ENCODE data around the gene MFRP. TPM values are rescaled to one million over a fixed set of nuclear protein-coding genes. Genes with fewer than 3 reads are reported as not detected.

MFRP gene
- total RNA-seq, 4 donors from 2014 or later = 0.11 TPM; not detected in 3

GRCh38 chr11:119378851-119379465 lies 32.5 kb upstream of the MFRP start:
- no peaks in the 10 kb centered on the region for H3K9me3 ChIP-seq
- no peak overlapping the region for H3K4me3 ChIP-seq
- WGBS = 71% methylated on average over 10 of the region's 10 CpGs
- H3K27ac ChIP-seq = no peak overlapping the region
- TF ChIP-seq POLR2AphosphoS5 (IDR thresholded peaks at IDR 0.05) (no peak), CTCF (IDR thresholded peaks at IDR 0.05) (no peak), POLR2A (IDR thresholded peaks at IDR 0.05) (no peak), EP300 (IDR thresholded peaks at IDR 0.05) (no peak)
- no peaks in the 10 kb centered on the region for H3K27me3 ChIP-seq
- DNase-seq (ENCODE audit: low spot score in 2 of 2) = peak in 1 of 2 donors; percentile 59
- no peaks in the 10 kb centered on the region for H3K36me3 ChIP-seq
- peaks cover 31% of the 10 kb centered on the region for H3K4me1 ChIP-seq

- Histone ChIP-seq H3K27me3 (no peaks in the 10 kb centered on the region), H3K4me1 (peaks cover 31% of the 10 kb centered on the region), H3K4me3 (no peak overlapping the region), H3K36me3 (no peaks in the 10 kb centered on the region), H3K27ac (no peak overlapping the region), H3K9me3 (no peaks in the 10 kb centered on the region)
- no peak for TF ChIP-seq EP300 (IDR thresholded peaks at IDR 0.05)
- no peak for TF ChIP-seq POLR2AphosphoS5 (IDR thresholded peaks at IDR 0.05)
- no peak for TF ChIP-seq CTCF (IDR thresholded peaks at IDR 0.05)
- no peak for TF ChIP-seq POLR2A (IDR thresholded peaks at IDR 0.05)
- WGBS = 95% methylated on average over 2 of the region's 6 CpGs
- DNase-seq (ENCODE audit: low spot score in 2 of 2) = peak; percentile 56 to 71
These were observed 31.6 kb upstream of the MFRP start for GRCh38 chr11:119377961-119378667.

GRCh38 chr11:119377112-119377901 lies 30.8 kb upstream of the MFRP start:
- Histone ChIP-seq H3K4me1 (peaks cover 30% of the 10 kb centered on the region), H3K27me3 (no peaks in the 10 kb centered on the region)
- 74% methylated on average over 9 of the region's 12 CpGs for WGBS

GRCh38 chr11:119376197-119376847 lies 29.8 kb upstream of the MFRP start:
- H3K27me3 ChIP-seq = no peaks in the 10 kb centered on the region
- TF ChIP-seq POLR2A (IDR thresholded peaks at IDR 0.05) = no peak
- TF ChIP-seq EP300 (IDR thresholded peaks at IDR 0.05) = no peak
- no peak for TF ChIP-seq CTCF (IDR thresholded peaks at IDR 0.05)
- TF ChIP-seq POLR2AphosphoS5 (IDR thresholded peaks at IDR 0.05) = no peak
- peaks cover 30% of the 10 kb centered on the region for H3K4me1 ChIP-seq
- H3K27ac ChIP-seq = peak overlapping the region; percentile 52
- WGBS = 62% methylated on average over 5 of the region's 11 CpGs
- no peak overlapping the region for H3K4me3 ChIP-seq
- H3K9me3 ChIP-seq = no peaks in the 10 kb centered on the region
- H3K36me3 ChIP-seq = no peaks in the 10 kb centered on the region
- peak in 1 of 2 donors; percentile 64 for DNase-seq (ENCODE audit: low spot score in 2 of 2)

More at GRCh38 chr11:119377112-119377901, 30.8 kb upstream of the MFRP start:
- no peak overlapping the region for H3K27ac ChIP-seq
- no peak overlapping the region for H3K4me3 ChIP-seq
- no peaks in the 10 kb centered on the region for H3K36me3 ChIP-seq
- H3K9me3 ChIP-seq = no peaks in the 10 kb centered on the region
- TF ChIP-seq POLR2A (IDR thresholded peaks at IDR 0.05) (no peak), EP300 (IDR thresholded peaks at IDR 0.05) (no peak), CTCF (IDR thresholded peaks at IDR 0.05) (no peak)
- peak; percentile 57 to 67 for DNase-seq (ENCODE audit: low spot score in 2 of 2)
